ENCODE measurements around the gene COL26A1. TPM values are rescaled to one million over a fixed set of nuclear protein-coding genes. Genes with fewer than 3 reads are reported as not detected.

The COL26A1 gene
- total RNA-seq, 3 donors from 2014 or later (not counting 1 experiment from before 2014, with no cell fraction given): 0.16 TPM; not detected in 2

DNA sequence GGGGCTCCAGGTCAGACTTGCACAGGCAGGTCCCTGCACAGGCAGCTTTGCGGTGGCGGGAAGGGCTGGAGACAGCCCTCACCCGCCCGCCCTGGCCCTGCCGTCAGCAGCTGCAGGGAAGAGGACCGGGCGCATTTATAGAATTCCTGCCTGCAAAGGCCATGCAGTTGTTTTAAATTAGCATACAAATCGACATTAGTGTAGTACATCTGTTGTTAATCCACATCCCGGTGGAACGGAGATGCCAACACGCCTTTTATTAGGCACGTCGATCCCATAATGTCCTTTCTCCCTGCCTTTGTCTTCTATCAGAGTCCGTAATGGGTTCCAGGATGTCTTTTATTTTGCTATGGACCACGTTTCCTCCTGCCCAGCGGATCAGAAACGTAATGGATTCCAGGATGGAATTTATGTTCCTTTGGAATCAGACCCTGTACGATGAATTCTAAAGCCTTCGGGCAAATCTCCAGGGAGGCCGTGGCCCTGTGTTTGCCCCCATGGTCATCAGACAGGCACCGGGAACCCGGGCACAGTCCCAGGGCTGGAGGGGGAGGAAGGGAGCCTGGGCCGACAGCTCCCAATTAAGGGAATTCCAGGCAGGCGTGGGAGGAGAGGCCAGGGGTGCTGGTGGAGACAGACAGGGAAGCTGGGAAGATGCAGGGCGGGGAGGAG is 123.9 kb downstream of the COL26A1 start:
- Mint-ChIP-seq H3K4me1 (no peaks in the 10 kb centered on the region), H3K4me3 (no peak overlapping the region), H3K27me3 (ENCODE audit: low read depth in 2 of 2) (peaks cover 0 to 2% of the 10 kb centered on the region in 2 donors), H3K36me3 (no peaks in the 10 kb centered on the region), H3K9me3 (no peaks in the 10 kb centered on the region), H3K27ac (no peak overlapping the region)
- Histone ChIP-seq H3K4me3 (ENCODE audit: low read length) (no peak overlapping the region), H3K27ac (ENCODE audit: low read length) (no peak overlapping the region), H3K27me3 (ENCODE audit: control insufficient read depth, insufficient read depth, low read length) (no peaks in the 10 kb centered on the region), H3K9me3 (ENCODE audit: control insufficient read depth, insufficient read depth, low read length) (no peaks in the 10 kb centered on the region), H3K36me3 (ENCODE audit: control insufficient read depth, insufficient read depth, low read length) (no peaks in the 10 kb centered on the region), H3K4me1 (ENCODE audit: control insufficient read depth, insufficient read depth, low read length) (no peaks in the 10 kb centered on the region)
- intact Hi-C loops (cut with micrococcal nuclease): no loop called here
- WGBS (ENCODE audit: insufficient coverage): 86% methylated on average over 25 of the region's 25 CpGs
- DNase-seq (no peak), ATAC-seq (no peak)
- TF ChIP-seq, protein P1, sequence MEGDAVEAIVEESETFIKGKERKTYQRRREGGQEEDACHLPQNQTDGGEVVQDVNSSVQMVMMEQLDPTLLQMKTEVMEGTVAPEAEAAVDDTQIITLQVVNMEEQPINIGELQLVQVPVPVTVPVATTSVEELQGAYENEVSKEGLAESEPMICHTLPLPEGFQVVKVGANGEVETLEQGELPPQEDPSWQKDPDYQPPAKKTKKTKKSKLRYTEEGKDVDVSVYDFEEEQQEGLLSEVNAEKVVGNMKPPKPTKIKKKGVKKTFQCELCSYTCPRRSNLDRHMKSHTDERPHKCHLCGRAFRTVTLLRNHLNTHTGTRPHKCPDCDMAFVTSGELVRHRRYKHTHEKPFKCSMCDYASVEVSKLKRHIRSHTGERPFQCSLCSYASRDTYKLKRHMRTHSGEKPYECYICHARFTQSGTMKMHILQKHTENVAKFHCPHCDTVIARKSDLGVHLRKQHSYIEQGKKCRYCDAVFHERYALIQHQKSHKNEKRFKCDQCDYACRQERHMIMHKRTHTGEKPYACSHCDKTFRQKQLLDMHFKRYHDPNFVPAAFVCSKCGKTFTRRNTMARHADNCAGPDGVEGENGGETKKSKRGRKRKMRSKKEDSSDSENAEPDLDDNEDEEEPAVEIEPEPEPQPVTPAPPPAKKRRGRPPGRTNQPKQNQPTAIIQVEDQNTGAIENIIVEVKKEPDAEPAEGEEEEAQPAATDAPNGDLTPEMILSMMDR (IDR thresholded peaks at IDR 0.05): no peak

DNA sequence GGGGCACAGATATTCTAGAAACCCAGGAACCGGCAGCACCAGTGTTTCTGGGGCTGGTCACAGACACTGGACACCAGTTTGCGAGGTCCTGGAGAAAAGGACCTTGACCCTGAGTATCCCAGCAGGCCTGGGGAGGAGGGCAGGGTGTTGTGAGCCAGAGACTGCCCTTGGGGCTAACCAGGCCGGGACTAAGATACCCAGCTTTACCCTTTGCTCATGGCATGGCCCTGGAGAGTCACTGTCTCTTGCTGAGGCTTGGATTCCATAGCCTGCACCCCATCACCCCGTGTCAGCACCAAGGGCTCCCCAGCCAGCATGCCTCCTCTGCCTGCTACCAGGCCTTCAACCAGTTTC is 124.4 kb downstream of the COL26A1 start:
- TF ChIP-seq, protein P1 (IDR thresholded peaks at IDR 0.05): no peak
- Histone ChIP-seq H3K36me3 (ENCODE audit: control insufficient read depth, insufficient read depth, low read length) (no peaks in the 10 kb centered on the region), H3K27me3 (ENCODE audit: control insufficient read depth, insufficient read depth, low read length) (no peaks in the 10 kb centered on the region), H3K9me3 (ENCODE audit: control insufficient read depth, insufficient read depth, low read length) (no peaks in the 10 kb centered on the region), H3K4me3 (ENCODE audit: low read length) (no peak overlapping the region), H3K27ac (ENCODE audit: low read length) (no peak overlapping the region), H3K4me1 (ENCODE audit: control insufficient read depth, insufficient read depth, low read length) (no peaks in the 10 kb centered on the region)
- Mint-ChIP-seq H3K9me3 (no peaks in the 10 kb centered on the region), H3K36me3 (no peaks in the 10 kb centered on the region), H3K27ac (no peak overlapping the region), H3K4me1 (no peaks in the 10 kb centered on the region), H3K4me3 (no peak overlapping the region), H3K27me3 (ENCODE audit: low read depth in 2 of 2) (peaks cover 0 to 2% of the 10 kb centered on the region in 2 donors)
- no peak for DNase-seq
- ATAC-seq: no peak
- intact Hi-C loops (cut with micrococcal nuclease): no loop called here
- 85% methylated on average over 4 of the region's 4 CpGs for WGBS (ENCODE audit: insufficient coverage)

DNA sequence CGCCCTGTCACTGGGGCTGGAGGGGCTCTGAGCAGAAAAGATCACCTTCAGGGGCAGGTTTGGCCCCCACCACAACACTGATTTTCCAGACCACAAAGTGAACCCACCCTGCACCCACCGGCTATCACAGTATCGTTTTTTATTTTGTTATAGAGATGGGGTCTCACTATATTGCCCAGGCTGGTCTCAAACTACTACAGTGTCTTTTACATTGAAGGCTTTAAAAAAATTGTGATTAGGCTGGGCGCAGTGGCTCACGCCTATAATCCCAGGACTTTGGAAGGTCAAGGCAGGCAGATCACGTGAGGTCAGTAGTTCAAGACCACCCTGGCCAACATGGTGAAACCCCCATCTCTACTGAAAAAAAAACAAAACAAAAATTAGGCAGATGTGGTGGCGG is 125.1 kb downstream of the COL26A1 start:
- TF ChIP-seq, protein P1 (IDR thresholded peaks at IDR 0.05): no peak
- Histone ChIP-seq H3K4me1 (ENCODE audit: control insufficient read depth, insufficient read depth, low read length) (no peaks in the 10 kb centered on the region), H3K36me3 (ENCODE audit: control insufficient read depth, insufficient read depth, low read length) (no peaks in the 10 kb centered on the region), H3K4me3 (ENCODE audit: low read length) (no peak overlapping the region), H3K27ac (ENCODE audit: low read length) (no peak overlapping the region), H3K9me3 (ENCODE audit: control insufficient read depth, insufficient read depth, low read length) (no peaks in the 10 kb centered on the region), H3K27me3 (ENCODE audit: control insufficient read depth, insufficient read depth, low read length) (no peaks in the 10 kb centered on the region)
- Mint-ChIP-seq H3K27ac (no peak overlapping the region), H3K36me3 (no peaks in the 10 kb centered on the region), H3K4me1 (no peaks in the 10 kb centered on the region), H3K4me3 (no peak overlapping the region), H3K9me3 (no peaks in the 10 kb centered on the region), H3K27me3 (ENCODE audit: low read depth in 2 of 2) (no peaks in the 10 kb centered on the region)
- ATAC-seq (no peak), DNase-seq (no peak)
- WGBS (ENCODE audit: insufficient coverage): 85% methylated on average over 5 of the region's 7 CpGs
- intact Hi-C loops (cut with micrococcal nuclease): no loop called here
